ENCODE measurements around the gene SLC6A19. TPM values are rescaled to one million over a fixed set of nuclear protein-coding genes. Genes with fewer than 3 reads are reported as not detected.
A peak's percentile ranks its signal among the peaks of the same experiment; 100 is the strongest.

Gene SLC6A19
- total and polyA plus RNA-seq, 2 of the 13 experiments (the other 11 are each of a cell fraction or from before 2014, with no cell fraction given), result 0.02 TPM; not detected in 1

- TF ChIP-seq ZNF687 (CRISPR knock-in tag; IDR thresholded peaks at IDR 0.05) (peak; percentile 61), GABPB1 (CRISPR knock-in tag; IDR thresholded peaks at IDR 0.05) (0 out of 2 replicates have a peak, but pooled peaks have one; percentile 1), MTF1 (CRISPR knock-in tag; IDR thresholded peaks at IDR 0.05) (no peak), ZNF354B (CRISPR knock-in tag; IDR thresholded peaks at IDR 0.05) (no peak)
- TF ChIP-seq, protein P1, sequence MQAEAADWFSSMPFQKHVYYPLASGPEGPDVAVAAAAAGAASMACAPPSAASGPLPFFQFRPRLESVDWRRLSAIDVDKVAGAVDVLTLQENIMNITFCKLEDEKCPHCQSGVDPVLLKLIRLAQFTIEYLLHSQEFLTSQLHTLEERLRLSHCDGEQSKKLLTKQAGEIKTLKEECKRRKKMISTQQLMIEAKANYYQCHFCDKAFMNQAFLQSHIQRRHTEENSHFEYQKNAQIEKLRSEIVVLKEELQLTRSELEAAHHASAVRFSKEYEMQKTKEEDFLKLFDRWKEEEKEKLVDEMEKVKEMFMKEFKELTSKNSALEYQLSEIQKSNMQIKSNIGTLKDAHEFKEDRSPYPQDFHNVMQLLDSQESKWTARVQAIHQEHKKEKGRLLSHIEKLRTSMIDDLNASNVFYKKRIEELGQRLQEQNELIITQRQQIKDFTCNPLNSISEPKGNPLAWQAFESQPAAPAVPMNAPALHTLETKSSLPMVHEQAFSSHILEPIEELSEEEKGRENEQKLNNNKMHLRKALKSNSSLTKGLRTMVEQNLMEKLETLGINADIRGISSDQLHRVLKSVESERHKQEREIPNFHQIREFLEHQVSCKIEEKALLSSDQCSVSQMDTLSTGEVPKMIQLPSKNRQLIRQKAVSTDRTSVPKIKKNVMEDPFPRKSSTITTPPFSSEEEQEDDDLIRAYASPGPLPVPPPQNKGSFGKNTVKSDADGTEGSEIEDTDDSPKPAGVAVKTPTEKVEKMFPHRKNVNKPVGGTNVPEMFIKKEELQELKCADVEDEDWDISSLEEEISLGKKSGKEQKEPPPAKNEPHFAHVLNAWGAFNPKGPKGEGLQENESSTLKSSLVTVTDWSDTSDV (CRISPR knock-in tag; IDR thresholded peaks at IDR 0.05), result peak; percentile 75; the same call in 1 of the 2 replicates
Observed at GRCh38 chr5:1161833-1162229, 39.6 kb upstream of the SLC6A19 start (continued).

DNA sequence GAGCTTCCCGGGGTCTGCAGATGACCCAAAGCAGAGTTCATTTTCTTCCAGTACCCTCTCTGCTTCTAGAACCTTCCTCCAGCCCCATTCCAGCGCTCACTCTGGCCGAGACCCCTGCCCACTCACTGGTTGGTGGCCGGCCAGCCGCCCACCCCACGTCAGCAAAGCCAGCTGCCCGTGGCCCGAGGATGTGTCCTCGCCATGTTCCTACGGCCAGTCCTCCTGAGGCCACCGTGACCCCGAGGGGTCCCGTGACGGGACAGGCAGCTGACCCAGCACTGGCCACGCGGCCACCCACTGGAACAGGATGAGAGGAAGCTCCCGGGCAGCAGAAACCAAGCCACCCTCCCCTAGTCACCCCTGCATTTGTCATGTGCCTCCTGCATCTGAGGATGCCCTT lies 39.1 kb upstream of the SLC6A19 start:
- no peak for FAIRE-seq
- no peak for ATAC-seq
- no TSS peak for BruUV-seq (replicated peaks)
- H3K9ac ChIP-seq (ENCODE audit: insufficient read depth, low read depth, low read length), result no peak overlapping the region
- H3K4me2 ChIP-seq (ENCODE audit: low read depth, low read length), result peak overlapping the region; percentile 65
- no peaks in the 10 kb centered on the region for H3K9me3 ChIP-seq (ENCODE audit: low read length)
- DNase-seq (ENCODE audit: low spot score), result no peak
- intact Hi-C loops (cut with micrococcal nuclease; ENCODE audit: unreplicated experiment) (no loop called here), in situ Hi-C loops (cut with HindIII; ENCODE audit: extremely low pct_ligation_motif_present, low pct_unique_long_range_greater_than_20kb) (loop anchor here (10.0 kb wide), 1 partner anchor 237 kb away; no protein-coding TSS in a partner anchor)
- TF ChIP-seq THYN1 (CRISPR knock-in tag; IDR thresholded peaks at IDR 0.05; ENCODE audit: borderline replicate concordance, low read depth) (no peak), ZNF563 (CRISPR knock-in tag; IDR thresholded peaks at IDR 0.05) (no peak), ZNF484 (CRISPR knock-in tag; IDR thresholded peaks at IDR 0.05; ENCODE audit: borderline replicate concordance, low read depth) (no peak), FOXK1 (CRISPR knock-in tag; IDR thresholded peaks at IDR 0.05; ENCODE audit: borderline replicate concordance, low read depth) (no peak), JDP2 (CRISPR knock-in tag; IDR thresholded peaks at IDR 0.05; ENCODE audit: borderline replicate concordance) (no peak), TAF15 (IDR thresholded peaks at IDR 0.05; ENCODE audit: low read depth, low read length, poor library complexity, severe bottlenecking) (peak; percentile 12), KLF9 (CRISPR knock-in tag; IDR thresholded peaks at IDR 0.05; ENCODE audit: low read depth) (no peak)
- TF ChIP-seq, protein P2, sequence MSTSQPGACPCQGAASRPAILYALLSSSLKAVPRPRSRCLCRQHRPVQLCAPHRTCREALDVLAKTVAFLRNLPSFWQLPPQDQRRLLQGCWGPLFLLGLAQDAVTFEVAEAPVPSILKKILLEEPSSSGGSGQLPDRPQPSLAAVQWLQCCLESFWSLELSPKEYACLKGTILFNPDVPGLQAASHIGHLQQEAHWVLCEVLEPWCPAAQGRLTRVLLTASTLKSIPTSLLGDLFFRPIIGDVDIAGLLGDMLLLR (CRISPR knock-in tag; IDR thresholded peaks at IDR 0.05), result no peak
- 67% methylated on average over 16 of the region's 17 CpGs for WGBS (ENCODE audit: low lambda C conversion rate)
- H3K4me1 ChIP-seq (ENCODE audit: insufficient read depth, low read length), result peaks cover 72% of the 10 kb centered on the region
- no peaks in the 10 kb centered on the region for H4K20me1 ChIP-seq (ENCODE audit: insufficient read depth, low read length)
- H2AFZ ChIP-seq (ENCODE audit: low read length), result no peak overlapping the region
- H3K27ac ChIP-seq (ENCODE audit: extremely low read length, insufficient read depth, low read length), result no peak overlapping the region
- no peaks in the 10 kb centered on the region for H3K79me2 ChIP-seq (ENCODE audit: insufficient read depth, low read length)
- ChIA-PET POLR2A (interaction anchor here (1.1 to 3.4 kb wide), 11 partner anchors 8 to 270 kb away, joined by 3 to 53 read pairs (median 8); partner anchors contain the start of genes BRD9 and TRIP13), CTCF (ENCODE audit: low intra/inter-chr PET ratio, low total read pairs) (no interaction called here)
- no peak overlapping the region for H3K4me3 ChIP-seq (replicated peaks in 1 of 3; ENCODE audit: insufficient read depth in 1 of 3, low read depth in 2 of 3, low read length in 3 of 3)
- no peaks in the 10 kb centered on the region for H3K36me3 ChIP-seq (replicated peaks in 1 of 2; ENCODE audit: control insufficient read depth in 1 of 2, insufficient read depth in 2 of 2, low read length in 2 of 2)
- peaks cover 8 to 49% of the 10 kb centered on the region in 2 experiments; a peak in 4 of 5 replicates for H3K27me3 ChIP-seq (ENCODE audit: control insufficient read depth in 1 of 2, insufficient read depth in 2 of 2, low read length in 2 of 2)

All from HepG2 (cell line).